ENCODE data around the gene PPY. TPM values are rescaled to one million over a fixed set of nuclear protein-coding genes. Genes with fewer than 3 reads are reported as not detected.
"Not testable (repeated sequence)": the region's sequence is repeated elsewhere in the genome, so short reads cannot be mapped to it uniquely, and the experiment has no call there.

The PPY gene
- total RNA-seq, 2 experiments from 2014 or later: not detected

DNA sequence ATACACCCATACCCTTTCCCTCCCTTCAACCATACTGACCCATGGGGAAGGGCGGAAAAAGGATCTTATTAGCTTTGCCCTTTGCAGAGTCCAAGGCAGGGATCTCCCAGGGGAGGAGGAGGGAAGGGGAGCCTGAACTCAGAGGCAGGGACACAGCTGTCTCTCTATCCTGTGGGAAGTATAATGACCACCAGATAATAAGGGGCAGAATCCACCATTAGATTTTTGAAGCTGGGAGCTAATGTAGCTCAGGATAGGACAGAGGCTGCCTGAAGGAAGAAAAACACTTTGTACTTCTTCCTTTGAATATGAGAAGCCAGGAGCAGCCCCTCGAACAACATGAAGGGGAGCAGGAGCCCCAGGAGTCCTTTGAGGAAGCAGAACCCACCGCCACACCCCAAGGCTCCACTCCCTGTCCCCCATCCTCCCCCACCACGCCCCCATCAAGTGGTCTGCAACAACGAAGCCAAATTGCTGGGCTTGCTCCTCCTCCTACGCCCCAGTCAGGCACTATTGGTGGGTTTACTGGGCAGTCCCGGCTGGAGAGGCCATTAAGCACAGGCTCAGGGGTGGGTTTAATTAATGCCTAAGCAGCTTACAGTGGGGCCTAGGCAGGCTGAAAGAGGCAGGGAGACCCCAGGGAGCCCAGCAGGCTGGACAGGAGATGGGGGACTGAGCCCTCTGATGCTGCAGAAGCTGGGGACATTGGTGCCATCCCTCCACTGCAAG lies 40.3 kb downstream of the PPY start:
- H3K4me3 Mint-ChIP-seq: no peak overlapping the region
- H3K27me3 Mint-ChIP-seq: peaks cover 36% of the 10 kb centered on the region
- no peaks in the 10 kb centered on the region for H3K9me3 Mint-ChIP-seq
- no peak overlapping the region for H3K27ac Mint-ChIP-seq
- DNase-seq (no peak), ATAC-seq (ENCODE audit: low read depth) (no peak)
- no peaks in the 10 kb centered on the region for H3K36me3 Mint-ChIP-seq
- H3K4me1 Mint-ChIP-seq: peaks cover 11% of the 10 kb centered on the region
- POLR2A ChIA-PET: no interaction called here

DNA sequence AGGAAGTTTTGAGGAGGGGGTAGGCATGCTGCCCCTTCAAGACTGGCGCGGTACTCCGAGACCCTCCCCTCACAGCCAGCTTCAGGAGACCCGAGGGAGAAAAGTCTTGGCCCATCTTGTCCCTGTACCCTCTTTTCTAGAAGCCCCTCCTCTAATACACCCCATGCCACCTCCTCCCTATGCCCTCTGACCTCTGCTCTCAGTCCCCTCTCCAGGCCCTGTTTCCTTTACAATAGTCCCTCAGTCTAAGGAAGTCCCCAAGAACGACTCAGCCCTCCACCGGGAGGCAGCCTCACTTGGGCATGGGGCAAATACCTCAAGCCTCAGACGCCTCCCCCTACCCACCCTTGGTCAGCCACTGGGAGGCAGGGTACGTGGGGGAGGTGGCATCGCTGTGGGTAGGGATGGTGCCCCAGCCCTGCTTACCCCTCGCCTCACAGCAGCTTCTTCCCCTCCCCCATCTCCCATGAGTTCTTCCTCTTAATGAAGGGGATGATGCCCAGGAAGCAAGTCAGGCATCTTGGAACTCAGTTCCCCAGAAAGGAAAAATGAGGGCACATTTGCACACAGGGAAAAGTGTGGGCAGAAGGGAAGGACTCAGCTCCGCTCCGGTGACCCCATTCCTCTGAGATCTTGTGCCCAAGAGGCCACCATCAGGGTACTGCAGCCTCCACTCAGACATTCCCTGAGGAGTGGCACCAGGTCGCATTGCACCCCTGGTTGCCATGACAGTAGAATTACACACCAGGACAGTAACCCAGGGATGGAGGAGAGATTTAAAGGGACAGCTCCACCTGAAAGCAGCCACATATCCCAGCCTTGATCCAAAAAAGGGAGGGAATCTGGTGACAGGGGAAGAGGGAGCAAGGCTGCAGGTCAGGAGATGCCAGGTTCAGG lies 41.2 kb downstream of the PPY start:
- H3K4me1 Mint-ChIP-seq: peaks cover 7% of the 10 kb centered on the region
- ATAC-seq (ENCODE audit: low read depth) (no peak), DNase-seq (no peak)
- POLR2A ChIA-PET: no interaction called here
- peak overlapping the region; percentile 33 for H3K27ac Mint-ChIP-seq
- H3K36me3 Mint-ChIP-seq: no peaks in the 10 kb centered on the region
- peaks cover 27% of the 10 kb centered on the region for H3K27me3 Mint-ChIP-seq
- H3K4me3 Mint-ChIP-seq: peak overlapping the region; percentile 82
- H3K9me3 Mint-ChIP-seq: no peaks in the 10 kb centered on the region

DNA sequence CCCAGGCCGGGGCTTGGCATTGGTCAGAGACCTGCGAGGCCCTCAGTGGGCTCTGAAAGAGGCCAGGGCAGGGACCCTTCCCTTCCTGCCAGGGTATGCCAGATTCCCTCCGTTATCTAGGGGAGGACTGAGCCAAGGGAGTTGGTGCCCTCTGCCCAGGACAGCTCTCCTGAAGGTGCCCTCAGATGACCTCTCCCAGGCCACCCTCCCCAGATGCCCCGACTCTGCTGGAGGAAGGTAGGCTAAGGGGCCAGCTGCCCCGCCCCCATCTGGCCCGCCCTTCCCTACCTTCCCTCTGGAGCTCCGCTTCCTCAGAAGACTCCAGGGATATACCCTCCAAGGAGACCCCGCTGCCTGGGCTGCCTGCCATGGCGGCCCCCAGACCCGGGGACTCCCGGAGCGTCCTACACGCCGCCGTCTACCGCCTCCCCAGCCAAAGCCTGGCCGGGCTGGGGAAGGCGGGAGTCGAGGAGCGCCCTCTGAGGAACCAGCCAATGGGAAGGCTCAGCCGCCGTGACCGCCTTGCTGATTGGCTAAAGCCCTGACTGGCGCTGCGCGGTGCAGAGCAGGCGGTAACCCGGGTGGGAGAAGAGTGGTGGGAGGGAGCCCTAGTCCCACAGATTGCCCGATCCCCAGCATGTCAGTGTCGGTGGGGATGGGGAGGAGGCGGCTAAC lies 42.0 kb downstream of the PPY start:
- Mint-ChIP-seq H3K4me1 (peaks cover 7% of the 10 kb centered on the region), H3K36me3 (no peaks in the 10 kb centered on the region), H3K4me3 (peak overlapping the region; percentile 82), H3K9me3 (no peaks in the 10 kb centered on the region), H3K27me3 (peaks cover 20% of the 10 kb centered on the region), H3K27ac (peak overlapping the region; percentile 65)
- POLR2A ChIA-PET: no interaction called here
- ATAC-seq (ENCODE audit: low read depth) (peak; percentile 100), DNase-seq (peak; percentile 85)

DNA sequence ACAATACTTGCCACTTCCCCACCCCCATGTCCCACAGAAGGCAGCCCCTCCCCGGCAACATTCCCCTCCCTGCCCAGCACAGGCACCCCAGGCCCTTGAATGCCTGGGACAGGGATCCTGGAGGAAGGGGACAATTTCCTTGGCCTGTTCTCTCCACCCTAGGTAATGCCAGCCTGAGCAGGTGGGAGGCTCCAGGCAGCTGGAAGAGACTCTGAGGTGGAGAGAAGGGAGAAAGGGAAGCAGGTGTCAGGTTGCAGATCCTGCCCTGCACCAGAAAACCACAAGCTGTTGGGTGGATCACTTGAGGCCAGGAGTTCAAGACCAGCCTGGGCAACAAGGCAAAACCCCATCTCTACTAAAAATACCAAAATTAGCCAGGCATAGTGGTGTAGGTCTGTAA lies 43.8 kb downstream of the PPY start:
- Mint-ChIP-seq H3K9me3 (no peaks in the 10 kb centered on the region), H3K36me3 (no peaks in the 10 kb centered on the region), H3K27me3 (peaks cover 6% of the 10 kb centered on the region), H3K27ac (no peak overlapping the region), H3K4me1 (peaks cover 7% of the 10 kb centered on the region), H3K4me3 (no peak overlapping the region)
- ATAC-seq (ENCODE audit: low read depth) (no peak), DNase-seq (no peak)
- POLR2A ChIA-PET: no interaction called here

DNA sequence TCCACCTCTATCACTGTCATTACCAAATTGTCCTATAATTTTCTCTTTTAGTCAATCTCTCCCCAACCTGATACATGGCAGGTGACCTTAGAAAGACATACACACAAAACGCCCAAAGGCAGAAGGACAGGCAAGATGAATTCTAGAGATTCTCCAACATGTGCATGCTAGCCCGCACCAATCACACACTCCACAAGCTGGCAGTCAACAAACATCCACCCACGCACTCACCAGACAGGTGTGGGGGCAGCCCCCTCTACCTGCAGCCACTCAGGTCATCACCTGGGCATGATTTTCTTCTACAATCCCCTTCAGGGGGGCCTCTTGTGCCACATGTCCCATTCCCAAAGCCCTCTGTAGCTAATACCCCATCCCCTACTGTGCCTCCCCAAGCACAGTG lies 44.4 kb downstream of the PPY start:
- H3K36me3 Mint-ChIP-seq: no peaks in the 10 kb centered on the region
- peaks cover 7% of the 10 kb centered on the region for H3K4me1 Mint-ChIP-seq
- peaks cover 6% of the 10 kb centered on the region for H3K27me3 Mint-ChIP-seq
- no peak overlapping the region for H3K27ac Mint-ChIP-seq
- H3K9me3 Mint-ChIP-seq: no peaks in the 10 kb centered on the region
- POLR2A ChIA-PET: no interaction called here
- H3K4me3 Mint-ChIP-seq: no peak overlapping the region
- ATAC-seq (ENCODE audit: low read depth) (no peak), DNase-seq (no peak)

DNA sequence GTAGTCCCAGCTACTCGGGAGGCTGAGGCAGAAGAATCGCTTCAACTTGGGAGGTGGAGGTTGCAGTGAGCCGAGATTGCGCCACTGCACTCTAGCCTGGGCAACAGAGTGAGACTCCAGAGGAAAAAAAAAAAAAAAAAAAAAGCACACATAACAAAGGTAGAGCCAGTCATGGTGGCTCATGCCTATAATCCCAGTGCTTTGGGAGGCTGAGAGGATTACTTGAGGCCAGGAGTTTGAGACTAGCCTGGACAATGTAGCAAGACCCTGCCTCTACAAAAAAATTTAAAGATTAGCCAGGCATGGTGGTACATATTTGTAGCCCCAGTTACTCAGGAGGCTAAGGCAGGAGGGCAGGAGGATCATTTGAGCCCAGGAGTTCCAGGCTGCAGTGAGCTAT lies 47.8 kb downstream of the PPY start:
- H3K4me3 Mint-ChIP-seq; H3K36me3 Mint-ChIP-seq; H3K27ac Mint-ChIP-seq; H3K27me3 Mint-ChIP-seq; H3K9me3 Mint-ChIP-seq; H3K4me1 Mint-ChIP-seq; DNase-seq; ATAC-seq (ENCODE audit: low read depth): not testable (repeated sequence)
- POLR2A ChIA-PET: interaction anchor here (0.7 kb wide), 1 partner anchor 332 kb away, joined by 8 read pairs; no protein-coding TSS in a partner anchor

DNA sequence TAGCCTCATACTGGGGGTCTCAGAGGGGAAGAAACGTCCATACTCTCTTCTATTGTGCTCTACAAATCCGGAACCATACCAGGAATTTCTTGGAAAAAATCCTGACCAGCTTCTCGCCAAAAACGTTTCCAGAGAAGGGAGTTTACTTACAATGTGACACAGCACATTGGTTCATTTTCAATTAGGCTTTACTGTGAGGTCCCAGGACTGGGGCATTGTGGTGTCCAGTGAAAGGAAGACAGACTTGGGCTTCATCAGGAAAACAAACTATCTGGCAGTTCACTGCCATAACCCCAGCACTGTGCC lies 49.7 kb downstream of the PPY start:
- POLR2A ChIA-PET: no interaction called here
- H3K4me1 Mint-ChIP-seq: no peaks in the 10 kb centered on the region
- no peaks in the 10 kb centered on the region for H3K36me3 Mint-ChIP-seq
- ATAC-seq (ENCODE audit: low read depth): no peak
- no peak overlapping the region for H3K4me3 Mint-ChIP-seq
- H3K27ac Mint-ChIP-seq: no peak overlapping the region
- DNase-seq: no peak
- H3K27me3 Mint-ChIP-seq: peaks cover 2% of the 10 kb centered on the region
- H3K9me3 Mint-ChIP-seq: no peaks in the 10 kb centered on the region

DNA sequence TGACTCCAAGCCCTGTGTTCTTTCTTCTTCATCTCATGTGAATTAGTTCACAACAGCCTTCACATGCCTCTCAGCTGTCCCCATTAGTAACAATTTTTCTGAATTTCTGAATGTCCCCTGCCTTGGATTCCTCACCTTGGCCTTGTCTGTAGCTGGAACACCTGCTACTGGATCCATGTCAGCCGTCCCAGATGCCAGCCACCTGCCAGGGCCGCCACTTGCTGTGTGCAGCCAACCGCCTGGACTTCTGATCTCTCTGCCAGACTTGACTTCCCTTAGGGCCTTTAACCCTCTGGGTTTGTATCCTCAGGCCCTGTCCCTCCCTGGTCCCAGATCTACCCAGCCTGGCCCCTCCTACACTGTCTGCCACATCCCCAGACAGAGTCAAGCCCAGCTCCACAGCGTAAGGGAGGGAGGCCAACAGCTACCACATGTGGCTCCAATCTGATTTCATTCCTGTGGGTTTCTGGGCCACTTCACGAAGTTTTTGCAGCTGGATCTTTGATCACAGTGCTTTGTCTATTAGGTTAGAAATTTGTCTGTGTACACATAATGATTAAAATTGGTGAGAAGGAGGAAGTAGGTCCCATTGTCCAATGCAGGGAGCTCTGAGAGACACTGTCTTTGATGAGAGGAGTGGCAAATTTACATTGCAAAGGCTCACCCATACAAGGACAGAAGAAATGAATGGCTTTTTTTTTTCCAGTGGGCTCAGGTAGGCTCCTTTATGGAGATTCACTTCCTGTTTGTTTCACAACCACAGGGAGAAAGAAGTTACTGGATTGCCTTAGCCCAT lies 50.2 kb downstream of the PPY start:
- no peak overlapping the region for H3K27ac Mint-ChIP-seq
- POLR2A ChIA-PET: no interaction called here

More for the DNA sequence above, 50.2 kb downstream of the PPY start:
- H3K27me3 Mint-ChIP-seq: peaks cover 5% of the 10 kb centered on the region
- H3K9me3 Mint-ChIP-seq: no peaks in the 10 kb centered on the region
- H3K4me1 Mint-ChIP-seq: no peaks in the 10 kb centered on the region
- no peak for ATAC-seq (ENCODE audit: low read depth)
- H3K4me3 Mint-ChIP-seq: no peak overlapping the region
- H3K36me3 Mint-ChIP-seq: no peaks in the 10 kb centered on the region
- DNase-seq: no peak

Other genes starting within 250 kb of the PPY start
- not detected for gene SOST, start 183.7 kb downstream of the PPY start, total RNA-seq
- 10 to 100 TPM; 15.5 to 15.7 TPM for gene DUSP3, start 163.5 kb downstream of the PPY start, total RNA-seq
- not detected for gene CFAP97D1, start 162.0 kb downstream of the PPY start, total RNA-seq
- under 1 TPM in 1 of 2 experiments, not detected in 1; 0.11 TPM for gene MPP3, start 109.3 kb downstream of the PPY start, total RNA-seq
- gene CD300LG, start 95.3 kb downstream of the PPY start, total RNA-seq: not detected
- 1 to 10 TPM; 2.3 to 3.1 TPM for gene MPP2, start 34.9 kb downstream of the PPY start, total RNA-seq
- not detected for gene PYY, start 11.5 kb upstream of the PPY start, total RNA-seq
- 1 to 10 TPM; 1.4 TPM for gene NAGS, start 62.1 kb upstream of the PPY start, total RNA-seq
- gene TMEM101, start 72.5 kb upstream of the PPY start, total RNA-seq: 10 to 100 TPM; 30.3 to 31.7 TPM
- 10 to 100 TPM; 46.9 to 51.4 TPM for gene LSM12, start 124.2 kb upstream of the PPY start, total RNA-seq
- 10 to 100 TPM; 18.7 to 18.8 TPM for gene G6PC3, start 128.3 kb upstream of the PPY start, total RNA-seq
- gene HDAC5, start 181.2 kb upstream of the PPY start, total RNA-seq: 10 to 100 TPM; 46.2 to 48.4 TPM
- 10 to 100 TPM; 13.2 to 14.3 TPM for gene HROB, start 199.5 kb upstream of the PPY start, total RNA-seq
- under 1 TPM; 0.19 to 0.51 TPM for gene ASB16, start 228.2 kb upstream of the PPY start, total RNA-seq
- gene TMUB2, start 244.5 kb upstream of the PPY start, total RNA-seq: 10 to 100 TPM; 38.3 to 42.5 TPM

All from activated naive CD8-positive, alpha-beta T cell treated with anti-CD3 and anti-CD28 coated beads, Interleukin-2, amount 10 ng/mL, durations not matched to agents 7 days and 5 days (primary cell).